Fibroblast of pulmonary artery (primary cell): ENCODE measurements around the gene ARHGAP23.
A peak's percentile ranks its signal among the peaks of the same experiment; 100 is the strongest.

Source experiments
- DNase-seq: peaks from one replicate; pipeline ENCODE4 v3.0.0-alpha.2; 2010; ENCODE audit warnings: low read depth
- H3K4me3 ChIP-seq: replicated peaks from 2 replicates; pipeline ENCODE4 v1.5.1; 2011; ENCODE audit warnings: low read depth, mild to moderate bottlenecking, control low read depth, low read length, moderate library complexity
- CTCF ChIP-seq: IDR thresholded peaks from 2 replicates; pipeline ENCODE4 v1.5.1; 2011; ENCODE audit warnings: mild to moderate bottlenecking, control low read depth, low read length, inconsistent platforms; ENCODE audit errors: missing control alignments

The ARHGAP23 gene

GRCh38 chr17:38460716-38461630 is 32.7 kb downstream of the ARHGAP23 start:
- TF ChIP-seq CTCF: no peak
- no peak for DNase-seq
- no peak overlapping the region for H3K4me3 ChIP-seq

DNA sequence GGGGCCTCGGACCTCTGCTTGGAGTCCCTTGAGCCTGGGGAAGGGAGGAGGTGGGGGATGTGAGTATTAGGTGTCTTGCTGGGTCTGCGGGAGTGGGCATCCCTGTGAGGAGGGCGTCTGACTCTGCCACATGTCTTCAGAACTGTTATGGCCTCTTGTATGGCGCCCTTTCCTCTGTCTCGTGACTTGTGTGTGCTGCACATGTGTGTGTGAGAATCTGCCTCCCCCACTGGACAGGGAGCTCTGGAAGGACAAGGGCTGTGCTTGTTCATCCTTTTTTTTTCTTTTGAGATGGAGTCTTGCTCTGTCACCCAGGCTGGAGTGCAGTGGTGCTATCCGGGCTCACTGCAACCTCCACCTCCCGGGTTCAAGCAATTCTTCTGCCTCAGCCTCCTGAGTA is 33.4 kb downstream of the ARHGAP23 start:
- no peak for TF ChIP-seq CTCF
- no peak for DNase-seq
- no peak overlapping the region for H3K4me3 ChIP-seq

DNA sequence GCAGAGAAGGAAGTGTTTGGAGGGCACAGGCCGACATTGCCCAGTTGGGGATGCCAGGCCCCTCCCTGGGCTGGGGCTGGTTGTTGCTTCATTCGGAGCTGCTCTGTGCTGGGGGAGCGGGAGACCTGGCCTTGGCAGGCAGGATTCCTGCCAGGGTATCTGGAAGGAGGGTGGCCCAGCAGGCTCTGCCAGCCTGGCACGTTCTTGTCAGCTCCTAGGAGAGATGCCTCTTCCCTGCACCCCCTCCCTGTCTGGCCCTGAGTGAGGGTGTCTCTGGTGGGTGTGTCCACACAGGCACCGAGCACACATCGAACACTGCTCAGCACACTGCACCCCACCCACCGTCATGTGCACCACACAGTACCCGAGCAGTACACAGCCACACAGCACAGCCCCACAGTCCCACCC is 35.2 kb downstream of the ARHGAP23 start:
- no peak for TF ChIP-seq CTCF
- no peak for DNase-seq
- no peak overlapping the region for H3K4me3 ChIP-seq

DNA sequence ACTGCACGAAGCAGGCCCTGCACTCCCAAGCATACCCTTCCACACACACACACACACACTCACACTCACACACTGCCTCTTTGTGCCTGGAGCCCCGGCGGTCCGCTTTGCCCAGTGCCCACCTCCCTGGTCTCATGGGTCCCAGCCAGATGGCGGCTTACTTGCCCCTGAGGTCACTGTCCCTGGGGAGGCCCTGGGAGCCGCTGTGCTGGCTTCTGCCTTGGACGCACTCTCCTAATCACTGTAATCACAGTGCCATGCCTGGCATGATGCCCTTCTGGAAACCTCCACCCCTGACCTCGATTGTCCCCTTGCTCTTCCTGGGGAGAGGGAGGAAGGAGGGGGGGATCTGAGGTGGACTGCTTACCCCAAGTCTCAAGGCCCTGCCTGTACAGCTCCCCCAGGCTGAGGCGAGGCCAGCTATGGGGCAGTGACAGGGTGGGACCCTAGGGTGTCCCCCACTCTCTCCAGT is 36.0 kb downstream of the ARHGAP23 start:
- TF ChIP-seq CTCF: no peak
- peak; percentile 47 for DNase-seq
- H3K4me3 ChIP-seq: no peak overlapping the region

GRCh38 chr17:38464723-38465390 is 36.6 kb downstream of the ARHGAP23 start:
- peak overlapping the region; percentile 56 for H3K4me3 ChIP-seq
- TF ChIP-seq CTCF: no peak
- peak; percentile 96 for DNase-seq

DNA sequence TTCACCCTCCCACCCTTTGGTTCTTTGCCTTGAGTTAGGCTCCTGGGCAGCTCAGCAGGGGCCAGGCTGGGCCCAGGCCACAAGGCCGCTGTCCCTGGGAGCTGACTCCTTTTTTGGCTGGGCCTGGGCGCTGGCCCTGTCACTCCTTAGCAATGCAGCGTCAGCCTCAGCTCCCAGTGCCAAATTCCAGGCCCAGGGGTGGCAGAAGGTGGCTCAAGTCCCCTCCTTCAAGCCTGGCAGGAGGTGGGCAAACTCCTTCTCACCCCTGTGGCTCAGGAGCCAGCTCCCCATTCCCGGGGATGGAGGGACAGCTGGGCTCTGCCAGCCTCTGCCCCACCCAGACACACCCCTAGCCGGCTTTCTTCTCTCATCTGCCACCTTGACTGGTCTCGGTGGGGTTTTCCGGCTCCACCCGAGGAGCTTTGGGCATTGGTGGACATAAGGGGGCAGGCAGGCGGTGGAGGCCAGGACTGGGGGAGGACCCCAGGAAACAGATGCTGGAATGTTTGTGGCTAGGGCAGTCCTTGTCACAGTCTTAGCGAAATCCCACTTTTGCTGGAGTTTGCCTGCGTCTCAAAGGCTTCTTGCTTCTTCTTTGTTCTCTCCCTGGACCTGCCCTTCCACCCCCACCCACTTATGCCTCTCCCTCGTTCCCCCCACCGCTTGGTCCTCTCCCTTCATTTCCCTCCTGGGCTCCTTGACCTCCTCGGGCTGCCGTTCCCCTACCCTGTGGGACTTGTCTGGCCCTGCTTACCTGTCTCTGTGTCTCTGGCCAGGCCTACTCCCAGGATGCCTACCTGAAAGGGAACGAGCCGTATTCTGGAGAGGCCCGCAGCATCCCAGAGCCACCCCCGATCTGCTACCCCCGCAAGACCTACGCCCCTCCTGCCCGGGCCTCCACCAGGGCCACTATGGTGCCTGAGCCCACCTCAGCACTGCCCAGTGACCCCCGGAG is 37.4 kb downstream of the ARHGAP23 start:
- peak; percentile 45 for DNase-seq
- no peak for TF ChIP-seq CTCF
- peak overlapping the region; percentile 56 for H3K4me3 ChIP-seq
